ENCODE measurements around the gene ACMSD.
"Not testable (repeated sequence)": the region's sequence is repeated elsewhere in the genome, so short reads cannot be mapped to it uniquely, and the experiment has no call there.

The ACMSD gene

DNA sequence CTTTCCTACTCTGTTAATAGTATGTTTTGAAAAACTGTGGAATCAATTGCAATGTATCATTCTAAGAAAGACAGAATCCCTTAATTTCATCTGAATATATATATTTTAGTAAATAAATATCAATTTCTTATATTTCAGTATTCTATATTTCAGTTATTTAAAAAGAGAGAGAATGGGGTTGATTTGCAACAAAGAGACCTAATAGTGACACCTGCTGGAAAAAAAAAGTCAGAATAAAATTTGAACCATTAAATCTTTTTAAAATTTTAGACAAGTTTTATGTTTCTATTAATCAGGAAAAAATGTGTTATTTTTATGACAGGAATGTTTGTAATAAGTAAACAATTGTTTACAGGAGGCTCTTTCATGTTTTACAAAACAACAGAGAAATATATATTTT is 59.5 kb downstream of the ACMSD start:
- Histone ChIP-seq H3K36me3 (ENCODE audit: control insufficient read depth in 2 of 2, insufficient read depth in 2 of 2, low read length in 2 of 2) (no peaks in the 10 kb centered on the region), H3K9ac (ENCODE audit: low read depth in 1 of 2, low read length in 2 of 2) (no peak overlapping the region), H3K4me1 (ENCODE audit: control insufficient read depth in 2 of 2, insufficient read depth in 2 of 2, low read length in 2 of 2) (no peaks in the 10 kb centered on the region), H3K4me3 (ENCODE audit: low read length in 2 of 2) (no peak overlapping the region), H3K27ac (ENCODE audit: low read depth in 2 of 2, low read length in 2 of 2) (no peak overlapping the region), H3K27me3 (ENCODE audit: control insufficient read depth in 2 of 2, insufficient read depth in 2 of 2, low read length in 2 of 2) (no peaks in the 10 kb centered on the region), H3K9me3 (ENCODE audit: control insufficient read depth in 2 of 2, low read length in 2 of 2) (no peaks in the 10 kb centered on the region)

GRCh38 chr2:134899204-134899603 is 60.8 kb downstream of the ACMSD start:
- H3K4me1 ChIP-seq (ENCODE audit: control insufficient read depth in 2 of 2, insufficient read depth in 2 of 2, low read length in 2 of 2): no peaks in the 10 kb centered on the region
- H3K27ac ChIP-seq (ENCODE audit: low read depth in 2 of 2, low read length in 2 of 2): no peak overlapping the region
- H3K36me3 ChIP-seq (ENCODE audit: control insufficient read depth in 2 of 2, insufficient read depth in 2 of 2, low read length in 2 of 2): no peaks in the 10 kb centered on the region
- H3K9me3 ChIP-seq (ENCODE audit: control insufficient read depth in 2 of 2, low read length in 2 of 2): no peaks in the 10 kb centered on the region
- no peak overlapping the region for H3K4me3 ChIP-seq (ENCODE audit: low read length in 2 of 2)
- no peak overlapping the region for H3K9ac ChIP-seq (ENCODE audit: low read depth in 1 of 2, low read length in 2 of 2)
- H3K27me3 ChIP-seq (ENCODE audit: control insufficient read depth in 2 of 2, insufficient read depth in 2 of 2, low read length in 2 of 2): no peaks in the 10 kb centered on the region

DNA sequence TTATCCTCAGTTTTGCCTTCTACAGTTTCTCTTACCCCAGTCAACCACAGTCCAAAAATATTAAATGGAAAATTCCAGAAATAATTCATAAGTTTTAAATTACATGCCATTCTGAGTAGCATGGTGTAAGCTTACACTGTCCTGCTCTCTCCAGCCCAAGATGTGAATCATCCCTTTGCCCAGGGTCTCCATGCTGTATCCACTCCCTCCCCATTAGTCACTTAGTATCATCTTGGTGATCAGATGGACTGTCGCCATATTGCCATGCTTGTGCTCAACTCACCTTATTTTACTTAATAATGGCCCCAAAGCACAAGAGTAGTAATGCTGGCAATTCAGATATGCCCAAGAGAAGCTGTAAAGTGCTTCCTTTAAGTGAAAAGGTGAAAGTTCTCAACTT is 61.7 kb downstream of the ACMSD start:
- Histone ChIP-seq H3K9ac (ENCODE audit: low read depth in 1 of 2, low read length in 2 of 2) (no peak overlapping the region), H3K4me3 (ENCODE audit: low read length in 2 of 2) (no peak overlapping the region), H3K4me1 (ENCODE audit: control insufficient read depth in 2 of 2, insufficient read depth in 2 of 2, low read length in 2 of 2) (no peaks in the 10 kb centered on the region), H3K9me3 (ENCODE audit: control insufficient read depth in 2 of 2, low read length in 2 of 2) (no peaks in the 10 kb centered on the region), H3K36me3 (ENCODE audit: control insufficient read depth in 2 of 2, insufficient read depth in 2 of 2, low read length in 2 of 2) (no peaks in the 10 kb centered on the region), H3K27me3 (ENCODE audit: control insufficient read depth in 2 of 2, insufficient read depth in 2 of 2, low read length in 2 of 2) (no peaks in the 10 kb centered on the region), H3K27ac (ENCODE audit: low read depth in 2 of 2, low read length in 2 of 2) (no peak overlapping the region)

DNA sequence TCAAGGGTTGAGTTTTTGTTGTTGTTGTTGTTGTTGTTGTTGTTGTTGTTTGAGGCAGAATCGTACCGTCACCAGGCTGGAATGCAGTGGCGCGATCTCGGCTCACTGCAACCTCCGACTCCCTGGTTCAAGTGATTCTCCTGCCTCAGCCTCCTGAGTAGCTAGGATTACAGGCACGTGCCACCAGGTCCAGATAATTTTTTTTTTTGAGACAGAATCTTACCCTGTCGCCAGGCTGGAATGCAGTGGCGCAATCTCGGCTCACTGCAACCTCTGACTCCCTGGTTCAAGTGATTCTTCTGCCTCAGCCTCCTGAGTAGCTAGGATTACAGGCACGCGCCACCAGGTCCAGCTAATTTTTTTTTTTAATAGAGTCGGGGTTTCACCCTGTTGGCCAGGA is 65.3 kb downstream of the ACMSD start:
- H3K9me3 ChIP-seq (ENCODE audit: control insufficient read depth in 2 of 2, low read length in 2 of 2); H3K4me3 ChIP-seq (ENCODE audit: low read length in 2 of 2); H3K27me3 ChIP-seq (ENCODE audit: control insufficient read depth in 2 of 2, insufficient read depth in 2 of 2, low read length in 2 of 2); H3K27ac ChIP-seq (ENCODE audit: low read depth in 2 of 2, low read length in 2 of 2); H3K4me1 ChIP-seq (ENCODE audit: control insufficient read depth in 2 of 2, insufficient read depth in 2 of 2, low read length in 2 of 2); H3K9ac ChIP-seq (ENCODE audit: low read depth in 1 of 2, low read length in 2 of 2); H3K36me3 ChIP-seq (ENCODE audit: control insufficient read depth in 2 of 2, insufficient read depth in 2 of 2, low read length in 2 of 2): not testable (repeated sequence)

DNA sequence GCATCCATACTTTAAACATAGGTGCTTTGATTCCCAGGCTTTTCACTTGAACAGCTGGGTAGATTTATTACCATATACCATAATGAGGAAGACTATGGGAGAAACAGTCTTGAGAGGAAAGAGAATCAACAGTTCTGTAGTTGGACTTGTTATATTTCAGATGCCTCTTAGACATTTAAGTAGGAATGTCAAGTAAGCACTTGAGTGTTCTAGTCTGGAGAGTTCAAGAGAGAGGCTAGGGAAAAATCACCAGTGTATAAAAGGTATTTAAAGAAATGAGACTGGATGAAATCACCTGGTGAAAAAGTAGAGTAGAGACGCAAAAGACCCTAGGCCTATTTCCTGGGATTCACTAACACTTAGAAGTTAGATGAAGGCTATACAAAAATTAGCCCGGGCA is 66.8 kb downstream of the ACMSD start:
- Histone ChIP-seq H3K4me1 (ENCODE audit: control insufficient read depth in 2 of 2, insufficient read depth in 2 of 2, low read length in 2 of 2) (no peaks in the 10 kb centered on the region), H3K9ac (ENCODE audit: low read depth in 1 of 2, low read length in 2 of 2) (no peak overlapping the region), H3K27ac (ENCODE audit: low read depth in 2 of 2, low read length in 2 of 2) (no peak overlapping the region), H3K9me3 (ENCODE audit: control insufficient read depth in 2 of 2, low read length in 2 of 2) (no peaks in the 10 kb centered on the region), H3K36me3 (ENCODE audit: control insufficient read depth in 2 of 2, insufficient read depth in 2 of 2, low read length in 2 of 2) (no peaks in the 10 kb centered on the region), H3K4me3 (ENCODE audit: low read length in 2 of 2) (no peak overlapping the region), H3K27me3 (ENCODE audit: control insufficient read depth in 2 of 2, insufficient read depth in 2 of 2, low read length in 2 of 2) (no peaks in the 10 kb centered on the region)

- H3K27me3 ChIP-seq (ENCODE audit: control insufficient read depth in 2 of 2, insufficient read depth in 2 of 2, low read length in 2 of 2): no peaks in the 10 kb centered on the region
Observed at GRCh38 chr2:134906726-134907125, 68.3 kb downstream of the ACMSD start.

DNA sequence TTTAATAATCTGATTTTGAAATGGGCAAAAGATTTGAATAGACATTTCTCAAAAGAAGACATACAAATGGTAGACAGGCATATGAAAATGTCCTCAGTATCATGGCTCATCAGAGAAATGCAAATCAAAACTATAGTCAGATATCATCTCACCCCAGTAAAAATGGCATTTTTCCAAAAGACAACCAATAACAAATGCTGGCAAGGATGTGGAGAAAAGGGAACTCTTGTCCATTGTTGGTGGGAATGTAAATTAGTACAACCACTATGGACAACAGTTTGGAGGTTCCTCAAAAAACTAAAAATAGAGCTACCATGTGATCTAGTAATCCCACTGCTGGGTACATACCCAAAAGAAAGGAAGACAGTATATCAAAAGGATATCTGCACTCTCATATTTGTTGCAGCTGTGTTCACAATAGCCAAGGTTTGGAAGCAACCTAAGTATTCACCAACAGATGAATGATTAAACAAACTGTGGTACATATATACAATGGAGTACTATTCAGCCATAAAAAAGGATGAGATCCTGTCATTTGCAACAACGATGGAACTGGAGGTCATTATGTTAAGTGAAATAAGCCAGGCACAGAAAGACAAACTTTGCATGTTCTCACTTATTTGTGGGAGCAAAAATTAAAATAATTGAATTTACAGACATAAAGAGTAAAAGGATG is 69.2 kb downstream of the ACMSD start:
- H3K27me3 ChIP-seq (ENCODE audit: control insufficient read depth in 2 of 2, insufficient read depth in 2 of 2, low read length in 2 of 2); H3K9me3 ChIP-seq (ENCODE audit: control insufficient read depth in 2 of 2, low read length in 2 of 2); H3K4me3 ChIP-seq (ENCODE audit: low read length in 2 of 2); H3K4me1 ChIP-seq (ENCODE audit: control insufficient read depth in 2 of 2, insufficient read depth in 2 of 2, low read length in 2 of 2); H3K36me3 ChIP-seq (ENCODE audit: control insufficient read depth in 2 of 2, insufficient read depth in 2 of 2, low read length in 2 of 2); H3K27ac ChIP-seq (ENCODE audit: low read depth in 2 of 2, low read length in 2 of 2); H3K9ac ChIP-seq (ENCODE audit: low read depth in 1 of 2, low read length in 2 of 2): not testable (repeated sequence)

More at GRCh38 chr2:134906726-134907125, 68.3 kb downstream of the ACMSD start:
- Histone ChIP-seq H3K27ac (ENCODE audit: low read depth in 2 of 2, low read length in 2 of 2) (no peak overlapping the region), H3K4me1 (ENCODE audit: control insufficient read depth in 2 of 2, insufficient read depth in 2 of 2, low read length in 2 of 2) (no peaks in the 10 kb centered on the region), H3K9me3 (ENCODE audit: control insufficient read depth in 2 of 2, low read length in 2 of 2) (no peaks in the 10 kb centered on the region), H3K9ac (ENCODE audit: low read depth in 1 of 2, low read length in 2 of 2) (no peak overlapping the region), H3K4me3 (ENCODE audit: low read length in 2 of 2) (no peak overlapping the region), H3K36me3 (ENCODE audit: control insufficient read depth in 2 of 2, insufficient read depth in 2 of 2, low read length in 2 of 2) (no peaks in the 10 kb centered on the region)

DNA sequence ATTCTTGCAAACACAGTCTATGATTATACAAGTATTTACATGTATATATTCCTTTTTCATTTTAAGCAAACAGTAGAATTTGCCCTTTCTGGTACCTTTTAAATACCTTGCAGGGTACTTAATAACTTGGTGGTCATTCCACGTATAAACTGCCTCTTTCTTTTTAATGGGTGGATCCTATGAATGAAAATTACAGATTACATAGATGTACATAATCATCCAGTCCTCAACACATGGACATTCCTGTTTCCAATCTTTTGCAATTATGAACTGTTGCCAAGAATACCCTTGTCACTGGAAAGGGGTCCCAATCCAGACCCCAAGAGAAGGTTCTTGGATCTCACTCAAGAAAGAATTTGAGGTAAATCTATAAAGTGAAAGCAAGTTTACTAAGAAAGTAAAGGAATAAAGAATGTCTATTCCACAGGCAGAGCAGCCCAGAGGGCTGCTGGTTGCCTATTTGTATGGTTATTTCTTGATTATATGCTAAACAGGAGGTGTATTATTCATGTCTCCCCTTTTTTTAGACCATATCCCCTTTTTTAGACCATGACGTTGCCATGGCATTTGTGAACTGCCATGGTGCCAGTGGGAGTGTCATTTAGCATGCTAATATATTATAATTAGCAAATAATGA is 72.5 kb downstream of the ACMSD start:
- Histone ChIP-seq H3K9ac (ENCODE audit: low read depth in 1 of 2, low read length in 2 of 2) (no peak overlapping the region), H3K4me1 (ENCODE audit: control insufficient read depth in 2 of 2, insufficient read depth in 2 of 2, low read length in 2 of 2) (no peaks in the 10 kb centered on the region)

GRCh38 chr2:134911400-134911785 is 73.0 kb downstream of the ACMSD start:
- H3K27me3 ChIP-seq (ENCODE audit: control insufficient read depth in 2 of 2, insufficient read depth in 2 of 2, low read length in 2 of 2): no peaks in the 10 kb centered on the region
- no peaks in the 10 kb centered on the region for H3K36me3 ChIP-seq (ENCODE audit: control insufficient read depth in 2 of 2, insufficient read depth in 2 of 2, low read length in 2 of 2)
- no peak overlapping the region for H3K9ac ChIP-seq (ENCODE audit: low read depth in 1 of 2, low read length in 2 of 2)
- no peaks in the 10 kb centered on the region for H3K9me3 ChIP-seq (ENCODE audit: control insufficient read depth in 2 of 2, low read length in 2 of 2)
- H3K27ac ChIP-seq (ENCODE audit: low read depth in 2 of 2, low read length in 2 of 2): no peak overlapping the region
- no peaks in the 10 kb centered on the region for H3K4me1 ChIP-seq (ENCODE audit: control insufficient read depth in 2 of 2, insufficient read depth in 2 of 2, low read length in 2 of 2)
- H3K4me3 ChIP-seq (ENCODE audit: low read length in 2 of 2): no peak overlapping the region

More for the DNA sequence above, 72.5 kb downstream of the ACMSD start:
- no peaks in the 10 kb centered on the region for H3K9me3 ChIP-seq (ENCODE audit: control insufficient read depth in 2 of 2, low read length in 2 of 2)
- no peak overlapping the region for H3K27ac ChIP-seq (ENCODE audit: low read depth in 2 of 2, low read length in 2 of 2)
- no peak overlapping the region for H3K4me3 ChIP-seq (ENCODE audit: low read length in 2 of 2)
- H3K27me3 ChIP-seq (ENCODE audit: control insufficient read depth in 2 of 2, insufficient read depth in 2 of 2, low read length in 2 of 2): no peaks in the 10 kb centered on the region
- H3K36me3 ChIP-seq (ENCODE audit: control insufficient read depth in 2 of 2, insufficient read depth in 2 of 2, low read length in 2 of 2): no peaks in the 10 kb centered on the region

GRCh38 chr2:134912361-134912760 is 73.9 kb downstream of the ACMSD start:
- no peaks in the 10 kb centered on the region for H3K36me3 ChIP-seq (ENCODE audit: control insufficient read depth in 2 of 2, insufficient read depth in 2 of 2, low read length in 2 of 2)
- no peak overlapping the region for H3K4me3 ChIP-seq (ENCODE audit: low read length in 2 of 2)
- no peaks in the 10 kb centered on the region for H3K9me3 ChIP-seq (ENCODE audit: control insufficient read depth in 2 of 2, low read length in 2 of 2)
- H3K27me3 ChIP-seq (ENCODE audit: control insufficient read depth in 2 of 2, insufficient read depth in 2 of 2, low read length in 2 of 2): no peaks in the 10 kb centered on the region
- no peak overlapping the region for H3K9ac ChIP-seq (ENCODE audit: low read depth in 1 of 2, low read length in 2 of 2)
- no peak overlapping the region for H3K27ac ChIP-seq (ENCODE audit: low read depth in 2 of 2, low read length in 2 of 2)
- H3K4me1 ChIP-seq (ENCODE audit: control insufficient read depth in 2 of 2, insufficient read depth in 2 of 2, low read length in 2 of 2): peaks cover 3 to 7% of the 10 kb centered on the region in 2 donors
